WTC11 (cell line): Measurements from ENCODE around the gene CST2. TPM values are rescaled to one million over a fixed set of nuclear protein-coding genes. Genes with fewer than 3 reads are reported as not detected.
"Not testable (repeated sequence)": the region's sequence is repeated elsewhere in the genome, so short reads cannot be mapped to it uniquely, and the experiment has no call there.

Experiments
- ATAC-seq: fragments of 200-7000 bp; cut with Tn5 transposase; 2 replicates; pipeline ENCODE4 v1.10.0; 2021; ENCODE audit warnings: mild to moderate bottlenecking, moderate library complexity
- CTCF ChIA-PET: fragments of 300-600 bp; sonication (Branson Sonifier 250); formaldehyde crosslinking; loops from one replicate; lab custom pipeline; 2021; ENCODE audit warnings: antibody characterized with exemption; lab: Charles Lee
- POLR2A ChIA-PET: fragments of 350-600 bp; sonication (Branson Sonifier 250); formaldehyde crosslinking; loops from one replicate; lab custom pipeline; 2021; ENCODE audit warnings: antibody characterized with exemption; lab: Charles Lee
- DNase-seq: peaks from one replicate; pipeline ENCODE4 v3.0.0; 2021; ENCODE audit warnings: low spot score
- H3K27ac Mint-ChIP-seq: 2 replicates; pipeline ENCODE4 v1.8.0; 2021; ENCODE audit warnings: mixed read lengths
- H3K27me3 Mint-ChIP-seq: 2 replicates; pipeline ENCODE4 v1.8.0; 2021; ENCODE audit warnings: low read depth, mild to moderate bottlenecking, moderate library complexity, mixed read lengths
- H3K36me3 Mint-ChIP-seq: 2 replicates; pipeline ENCODE4 v1.8.0; 2021; ENCODE audit warnings: mixed read lengths
- H3K4me1 Mint-ChIP-seq: 2 replicates; pipeline ENCODE4 v1.8.0; 2022; ENCODE audit warnings: mixed read lengths
- H3K4me3 Mint-ChIP-seq: 2 replicates; pipeline ENCODE4 v1.8.0; 2021; ENCODE audit warnings: mild to moderate bottlenecking, moderate library complexity, mixed read lengths
- H3K9me3 Mint-ChIP-seq: 2 replicates; pipeline ENCODE4 v1.8.0; 2021; ENCODE audit warnings: mixed read lengths
- ATF1 ChIP-seq: sonication (generic); formaldehyde crosslinking; IDR thresholded peaks from 2 replicates; pipeline ENCODE4 v1.8.1; 2023; ENCODE audit warnings: mild to moderate bottlenecking, moderate library complexity, missing genetic modification reagents
- ELF4 ChIP-seq: sonication (generic); formaldehyde crosslinking; IDR thresholded peaks from 2 replicates; pipeline ENCODE4 v1.8.1; 2022; ENCODE audit warnings: low read depth, mild to moderate bottlenecking, moderate library complexity, missing genetic modification reagents
- EMX1 ChIP-seq: fragments of 250-450 bp; sonication (Bioruptor Pico); IDR thresholded peaks from 2 replicates; pipeline ENCODE4 v1.8.0; 2021; ENCODE audit warnings: mild to moderate bottlenecking
- NR1H2 ChIP-seq: sonication (generic); formaldehyde crosslinking; IDR thresholded peaks from 2 replicates; pipeline ENCODE4 v1.9.0; 2021; ENCODE audit warnings: mild to moderate bottlenecking, moderate library complexity, missing genetic modification reagents
- TEAD1 ChIP-seq: sonication (generic); formaldehyde crosslinking; IDR thresholded peaks from 2 replicates; pipeline ENCODE4 v1.8.0; 2022; ENCODE audit warnings: mild to moderate bottlenecking, missing genetic modification reagents
- ZBTB21 ChIP-seq: sonication (generic); formaldehyde crosslinking; IDR thresholded peaks from 2 replicates; pipeline ENCODE4 v1.8.1; 2023; ENCODE audit warnings: mild to moderate bottlenecking, missing genetic modification reagents, borderline replicate concordance
- ZNF423 ChIP-seq: fragments of 250-450 bp; sonication (Bioruptor Pico); IDR thresholded peaks from 2 replicates; pipeline ENCODE4 v2.1.2; 2022; ENCODE audit warnings: mild to moderate bottlenecking, moderate library complexity
- total RNA-seq: library from RNA; stranded (reverse); gene quantifications from 3 replicates; pipeline ENCODE4 v1.2.3, GENCODE V29; 2021
- TF ChIP-seq, protein P1 (sequence below): fragments of 200-600 bp; IDR thresholded peaks from 2 replicates; pipeline ENCODE4 v1.8.0; 2022; ENCODE audit warnings: antibody characterized with exemption
- TF ChIP-seq, protein P2 (sequence below): sonication (generic); formaldehyde crosslinking; IDR thresholded peaks from 2 replicates; pipeline ENCODE4 v1.8.0; 2023; ENCODE audit warnings: missing genetic modification reagents
- TF ChIP-seq, protein P3 (sequence below): sonication (generic); formaldehyde crosslinking; IDR thresholded peaks from 2 replicates; pipeline ENCODE4 v1.8.1; 2023; ENCODE audit warnings: mild to moderate bottlenecking, missing genetic modification reagents, borderline replicate concordance
- TF ChIP-seq, protein P4 (sequence below): sonication (generic); formaldehyde crosslinking; IDR thresholded peaks from 2 replicates; pipeline ENCODE4 v1.8.0; 2022; ENCODE audit warnings: missing genetic modification reagents
- TF ChIP-seq, protein P5 (sequence below): sonication (generic); formaldehyde crosslinking; IDR thresholded peaks from 2 replicates; pipeline ENCODE4 v1.8.1; 2022; ENCODE audit warnings: missing genetic modification reagents, borderline replicate concordance
- TF ChIP-seq, protein P6 (sequence below): fragments of 250-450 bp; sonication (Bioruptor Pico); IDR thresholded peaks from 2 replicates; pipeline ENCODE4 v1.9.0; 2021; ENCODE audit warnings: mild to moderate bottlenecking

The CST2 gene
- total RNA-seq, 1 experiment from 2014 or later, result not detected

DNA sequence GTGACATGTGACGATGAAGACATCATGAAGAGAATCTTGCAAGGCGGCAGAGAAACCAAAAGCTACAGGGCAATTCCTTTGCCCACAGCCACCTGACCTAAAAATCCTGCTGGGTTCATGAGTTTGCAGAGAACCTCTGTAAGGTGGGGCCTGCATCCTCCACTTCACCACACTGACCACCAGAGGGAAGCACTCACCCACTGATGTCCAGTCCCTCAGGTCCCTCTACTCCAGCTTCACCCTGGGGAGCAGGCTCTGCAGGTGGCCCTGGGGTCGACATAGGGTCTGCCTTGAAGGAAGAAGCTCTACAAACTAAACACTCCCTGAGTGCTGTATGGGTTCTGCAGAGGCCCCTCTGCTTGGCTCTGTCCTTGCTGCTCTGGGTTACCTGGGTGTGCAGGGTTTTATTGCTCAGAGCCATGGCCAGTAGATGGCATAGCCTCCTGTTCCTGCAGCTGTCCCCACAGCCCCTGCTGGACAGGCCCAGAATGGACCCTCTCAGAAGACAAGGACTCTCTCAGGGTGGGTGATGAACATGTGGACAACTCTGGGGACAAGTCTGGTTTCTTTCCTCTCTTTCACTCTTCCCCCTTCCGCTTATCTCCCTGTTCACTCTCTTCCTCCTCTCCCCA lies 27.2 kb downstream of the CST2 start:
- H3K4me1 Mint-ChIP-seq, H3K27ac Mint-ChIP-seq, POLR2A ChIA-PET, H3K4me3 Mint-ChIP-seq, H3K36me3 Mint-ChIP-seq, H3K9me3 Mint-ChIP-seq: not testable (repeated sequence)
- ATAC-seq, result peak; percentile 93
- CTCF ChIA-PET, result interaction anchor here (0.6 to 2.0 kb wide), 4 partner anchors 17 to 480 kb away, joined by 3 to 11 read pairs (median 4); no protein-coding TSS in a partner anchor
- peak; percentile 55; the same call in 1 of the 2 replicates for TF ChIP-seq ZNF423 (CRISPR knock-in tag)
- TF ChIP-seq, protein P1, sequence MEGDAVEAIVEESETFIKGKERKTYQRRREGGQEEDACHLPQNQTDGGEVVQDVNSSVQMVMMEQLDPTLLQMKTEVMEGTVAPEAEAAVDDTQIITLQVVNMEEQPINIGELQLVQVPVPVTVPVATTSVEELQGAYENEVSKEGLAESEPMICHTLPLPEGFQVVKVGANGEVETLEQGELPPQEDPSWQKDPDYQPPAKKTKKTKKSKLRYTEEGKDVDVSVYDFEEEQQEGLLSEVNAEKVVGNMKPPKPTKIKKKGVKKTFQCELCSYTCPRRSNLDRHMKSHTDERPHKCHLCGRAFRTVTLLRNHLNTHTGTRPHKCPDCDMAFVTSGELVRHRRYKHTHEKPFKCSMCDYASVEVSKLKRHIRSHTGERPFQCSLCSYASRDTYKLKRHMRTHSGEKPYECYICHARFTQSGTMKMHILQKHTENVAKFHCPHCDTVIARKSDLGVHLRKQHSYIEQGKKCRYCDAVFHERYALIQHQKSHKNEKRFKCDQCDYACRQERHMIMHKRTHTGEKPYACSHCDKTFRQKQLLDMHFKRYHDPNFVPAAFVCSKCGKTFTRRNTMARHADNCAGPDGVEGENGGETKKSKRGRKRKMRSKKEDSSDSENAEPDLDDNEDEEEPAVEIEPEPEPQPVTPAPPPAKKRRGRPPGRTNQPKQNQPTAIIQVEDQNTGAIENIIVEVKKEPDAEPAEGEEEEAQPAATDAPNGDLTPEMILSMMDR, result peak; percentile 72
- TF ChIP-seq, all 79 proteins: peak for 2; not testable (repeated sequence) for 77
- H3K27me3 Mint-ChIP-seq, result not testable (repeated sequence)
- peak; percentile 78 for DNase-seq

DNA sequence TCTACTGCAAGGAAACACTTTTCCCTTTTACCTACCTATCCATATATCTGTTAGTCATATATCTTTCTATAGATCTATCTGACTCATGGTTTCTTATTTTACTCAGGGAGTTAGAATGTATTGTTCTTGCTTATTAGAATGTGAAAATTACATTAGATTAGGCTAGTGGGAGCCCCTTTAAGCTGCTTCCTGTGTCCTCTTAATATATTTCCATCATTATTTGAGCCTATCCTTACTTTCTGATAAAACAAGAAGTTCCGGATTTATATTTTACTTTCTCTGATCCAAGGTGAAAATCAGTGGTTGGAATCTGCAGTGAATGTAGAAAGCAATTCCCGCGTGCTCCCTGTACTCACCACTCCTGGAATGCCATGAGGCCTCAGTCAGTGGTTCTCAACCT lies 31.0 kb downstream of the CST2 start:
- H3K27me3 Mint-ChIP-seq, result peaks cover 1% of the 10 kb centered on the region; the same call in 1 of the 2 replicates
- POLR2A ChIA-PET, result no interaction called here

More for the DNA sequence above, 31.0 kb downstream of the CST2 start:
- H3K27ac Mint-ChIP-seq, result no peak overlapping the region
- no peaks in the 10 kb centered on the region for H3K36me3 Mint-ChIP-seq
- ATAC-seq (no peak), DNase-seq (no peak)
- H3K9me3 Mint-ChIP-seq, result no peaks in the 10 kb centered on the region
- CTCF ChIA-PET, result no interaction called here
- H3K4me3 Mint-ChIP-seq, result no peak overlapping the region
- TF ChIP-seq ATF1 (no peak), ELF4 (CRISPR knock-in tag) (no peak), ZBTB21 (CRISPR knock-in tag) (no peak), TEAD1 (no peak), EMX1 (CRISPR knock-in tag) (no peak), NR1H2 (CRISPR knock-in tag) (no peak)
- TF ChIP-seq, protein P2, sequence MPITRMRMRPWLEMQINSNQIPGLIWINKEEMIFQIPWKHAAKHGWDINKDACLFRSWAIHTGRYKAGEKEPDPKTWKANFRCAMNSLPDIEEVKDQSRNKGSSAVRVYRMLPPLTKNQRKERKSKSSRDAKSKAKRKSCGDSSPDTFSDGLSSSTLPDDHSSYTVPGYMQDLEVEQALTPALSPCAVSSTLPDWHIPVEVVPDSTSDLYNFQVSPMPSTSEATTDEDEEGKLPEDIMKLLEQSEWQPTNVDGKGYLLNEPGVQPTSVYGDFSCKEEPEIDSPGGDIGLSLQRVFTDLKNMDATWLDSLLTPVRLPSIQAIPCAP (CRISPR knock-in tag), result no peak
- TF ChIP-seq, protein P3, sequence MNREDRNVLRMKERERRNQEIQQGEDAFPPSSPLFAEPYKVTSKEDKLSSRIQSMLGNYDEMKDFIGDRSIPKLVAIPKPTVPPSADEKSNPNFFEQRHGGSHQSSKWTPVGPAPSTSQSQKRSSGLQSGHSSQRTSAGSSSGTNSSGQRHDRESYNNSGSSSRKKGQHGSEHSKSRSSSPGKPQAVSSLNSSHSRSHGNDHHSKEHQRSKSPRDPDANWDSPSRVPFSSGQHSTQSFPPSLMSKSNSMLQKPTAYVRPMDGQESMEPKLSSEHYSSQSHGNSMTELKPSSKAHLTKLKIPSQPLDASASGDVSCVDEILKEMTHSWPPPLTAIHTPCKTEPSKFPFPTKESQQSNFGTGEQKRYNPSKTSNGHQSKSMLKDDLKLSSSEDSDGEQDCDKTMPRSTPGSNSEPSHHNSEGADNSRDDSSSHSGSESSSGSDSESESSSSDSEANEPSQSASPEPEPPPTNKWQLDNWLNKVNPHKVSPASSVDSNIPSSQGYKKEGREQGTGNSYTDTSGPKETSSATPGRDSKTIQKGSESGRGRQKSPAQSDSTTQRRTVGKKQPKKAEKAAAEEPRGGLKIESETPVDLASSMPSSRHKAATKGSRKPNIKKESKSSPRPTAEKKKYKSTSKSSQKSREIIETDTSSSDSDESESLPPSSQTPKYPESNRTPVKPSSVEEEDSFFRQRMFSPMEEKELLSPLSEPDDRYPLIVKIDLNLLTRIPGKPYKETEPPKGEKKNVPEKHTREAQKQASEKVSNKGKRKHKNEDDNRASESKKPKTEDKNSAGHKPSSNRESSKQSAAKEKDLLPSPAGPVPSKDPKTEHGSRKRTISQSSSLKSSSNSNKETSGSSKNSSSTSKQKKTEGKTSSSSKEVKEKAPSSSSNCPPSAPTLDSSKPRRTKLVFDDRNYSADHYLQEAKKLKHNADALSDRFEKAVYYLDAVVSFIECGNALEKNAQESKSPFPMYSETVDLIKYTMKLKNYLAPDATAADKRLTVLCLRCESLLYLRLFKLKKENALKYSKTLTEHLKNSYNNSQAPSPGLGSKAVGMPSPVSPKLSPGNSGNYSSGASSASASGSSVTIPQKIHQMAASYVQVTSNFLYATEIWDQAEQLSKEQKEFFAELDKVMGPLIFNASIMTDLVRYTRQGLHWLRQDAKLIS (CRISPR knock-in tag), result no peak
- TF ChIP-seq, protein P4, sequence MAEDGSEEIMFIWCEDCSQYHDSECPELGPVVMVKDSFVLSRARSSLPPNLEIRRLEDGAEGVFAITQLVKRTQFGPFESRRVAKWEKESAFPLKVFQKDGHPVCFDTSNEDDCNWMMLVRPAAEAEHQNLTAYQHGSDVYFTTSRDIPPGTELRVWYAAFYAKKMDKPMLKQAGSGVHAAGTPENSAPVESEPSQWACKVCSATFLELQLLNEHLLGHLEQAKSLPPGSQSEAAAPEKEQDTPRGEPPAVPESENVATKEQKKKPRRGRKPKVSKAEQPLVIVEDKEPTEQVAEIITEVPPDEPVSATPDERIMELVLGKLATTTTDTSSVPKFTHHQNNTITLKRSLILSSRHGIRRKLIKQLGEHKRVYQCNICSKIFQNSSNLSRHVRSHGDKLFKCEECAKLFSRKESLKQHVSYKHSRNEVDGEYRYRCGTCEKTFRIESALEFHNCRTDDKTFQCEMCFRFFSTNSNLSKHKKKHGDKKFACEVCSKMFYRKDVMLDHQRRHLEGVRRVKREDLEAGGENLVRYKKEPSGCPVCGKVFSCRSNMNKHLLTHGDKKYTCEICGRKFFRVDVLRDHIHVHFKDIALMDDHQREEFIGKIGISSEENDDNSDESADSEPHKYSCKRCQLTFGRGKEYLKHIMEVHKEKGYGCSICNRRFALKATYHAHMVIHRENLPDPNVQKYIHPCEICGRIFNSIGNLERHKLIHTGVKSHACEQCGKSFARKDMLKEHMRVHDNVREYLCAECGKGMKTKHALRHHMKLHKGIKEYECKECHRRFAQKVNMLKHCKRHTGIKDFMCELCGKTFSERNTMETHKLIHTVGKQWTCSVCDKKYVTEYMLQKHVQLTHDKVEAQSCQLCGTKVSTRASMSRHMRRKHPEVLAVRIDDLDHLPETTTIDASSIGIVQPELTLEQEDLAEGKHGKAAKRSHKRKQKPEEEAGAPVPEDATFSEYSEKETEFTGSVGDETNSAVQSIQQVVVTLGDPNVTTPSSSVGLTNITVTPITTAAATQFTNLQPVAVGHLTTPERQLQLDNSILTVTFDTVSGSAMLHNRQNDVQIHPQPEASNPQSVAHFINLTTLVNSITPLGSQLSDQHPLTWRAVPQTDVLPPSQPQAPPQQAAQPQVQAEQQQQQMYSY (CRISPR knock-in tag), result no peak
- TF ChIP-seq, protein P5, sequence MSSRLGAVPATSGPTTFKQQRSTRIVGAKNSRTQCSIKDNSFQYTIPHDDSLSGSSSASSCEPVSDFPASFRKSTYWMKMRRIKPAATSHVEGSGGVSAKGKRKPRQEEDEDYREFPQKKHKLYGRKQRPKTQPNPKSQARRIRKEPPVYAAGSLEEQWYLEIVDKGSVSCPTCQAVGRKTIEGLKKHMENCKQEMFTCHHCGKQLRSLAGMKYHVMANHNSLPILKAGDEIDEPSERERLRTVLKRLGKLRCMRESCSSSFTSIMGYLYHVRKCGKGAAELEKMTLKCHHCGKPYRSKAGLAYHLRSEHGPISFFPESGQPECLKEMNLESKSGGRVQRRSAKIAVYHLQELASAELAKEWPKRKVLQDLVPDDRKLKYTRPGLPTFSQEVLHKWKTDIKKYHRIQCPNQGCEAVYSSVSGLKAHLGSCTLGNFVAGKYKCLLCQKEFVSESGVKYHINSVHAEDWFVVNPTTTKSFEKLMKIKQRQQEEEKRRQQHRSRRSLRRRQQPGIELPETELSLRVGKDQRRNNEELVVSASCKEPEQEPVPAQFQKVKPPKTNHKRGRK, result no peak
- TF ChIP-seq, protein P6, sequence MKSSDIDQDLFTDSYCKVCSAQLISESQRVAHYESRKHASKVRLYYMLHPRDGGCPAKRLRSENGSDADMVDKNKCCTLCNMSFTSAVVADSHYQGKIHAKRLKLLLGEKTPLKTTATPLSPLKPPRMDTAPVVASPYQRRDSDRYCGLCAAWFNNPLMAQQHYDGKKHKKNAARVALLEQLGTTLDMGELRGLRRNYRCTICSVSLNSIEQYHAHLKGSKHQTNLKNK (CRISPR knock-in tag), result no peak
- peaks cover 4% of the 10 kb centered on the region for H3K4me1 Mint-ChIP-seq
